Natural killer cell (primary cell): Measurements from ENCODE around the gene CABLES2. TPM values are rescaled to one million over a fixed set of nuclear protein-coding genes. Genes with fewer than 3 reads are reported as not detected.

Experiments
- ATAC-seq, 3 donors: fragments of 150-1000 bp in 2 of 3; fragments of 200-7000 bp in 1 of 3; cut with Tn5 transposase; 1 replicate in 1 of 3; 2 replicates in 2 of 3; pipeline ENCODE4 v1.10.0; 2021; ENCODE audit warnings: mild to moderate bottlenecking in 2 of 3, moderate library complexity in 2 of 3
- DNase-seq, 2 donors: peaks; one replicate each; pipeline versions ENCODE4 v3.0.0 to v3.0.0-alpha.2; 2013 to 2021; ENCODE audit warnings: mixed read lengths in 1 of 2
- H3K27ac ChIP-seq: one replicate; pipeline ENCODE4 v1.5.1; 2013; ENCODE audit warnings: mild to moderate bottlenecking, low read length
- H3K27me3 ChIP-seq: one replicate; pipeline ENCODE4 v1.6.1; 2013; ENCODE audit warnings: low read length; ENCODE audit not compliant: control insufficient read depth, insufficient read depth
- H3K36me3 ChIP-seq: one replicate; pipeline ENCODE4 v1.6.1; 2013; ENCODE audit warnings: low read length; ENCODE audit not compliant: control insufficient read depth, insufficient read depth
- H3K4me1 ChIP-seq: one replicate; pipeline ENCODE4 v1.6.1; 2013; ENCODE audit warnings: low read length; ENCODE audit not compliant: control insufficient read depth, insufficient read depth
- H3K4me3 ChIP-seq: one replicate; pipeline ENCODE4 v1.5.1; 2013; ENCODE audit warnings: low read length
- H3K9me3 ChIP-seq: one replicate; pipeline ENCODE4 v1.6.1; 2013; ENCODE audit warnings: low read length; ENCODE audit not compliant: control insufficient read depth, insufficient read depth
- H3K27ac Mint-ChIP-seq, 2 donors: one replicate each; pipeline ENCODE4 v1.8.0; 2022; ENCODE audit warnings: mild to moderate bottlenecking in 2 of 2, mixed read lengths in 2 of 2, moderate library complexity in 1 of 2
- H3K27me3 Mint-ChIP-seq, 2 donors: one replicate each; pipeline ENCODE4 v1.8.0; 2022; ENCODE audit warnings: low read depth in 2 of 2, mixed read lengths in 2 of 2
- H3K36me3 Mint-ChIP-seq: one replicate; pipeline ENCODE4 v1.8.0; 2022; ENCODE audit warnings: mixed read lengths
- H3K4me1 Mint-ChIP-seq, 2 donors: one replicate each; pipeline ENCODE4 v1.8.0; 2022; ENCODE audit warnings: mixed read lengths in 2 of 2
- H3K4me3 Mint-ChIP-seq: one replicate; pipeline ENCODE4 v1.8.0; 2022; ENCODE audit warnings: mild to moderate bottlenecking, moderate library complexity, mixed read lengths
- H3K9me3 Mint-ChIP-seq, 2 donors: one replicate each; pipeline ENCODE4 v1.8.0; 2022; ENCODE audit warnings: mixed read lengths in 2 of 2
- WGBS: methylation state at CpG from one replicate; pipeline ENCODE4 v1.1.7; 2013; ENCODE audit warnings: missing lambda C conversion rate; ENCODE audit not compliant: insufficient coverage; 5-methylcytosine and 5-hydroxymethylcytosine counted together
- intact Hi-C: fragments of 100-400 bp; cut with micrococcal nuclease; formaldehyde crosslinking; loops from one replicate; pipeline ENCODE4 v1.14.2; 2022
- total RNA-seq, 4 donors: library from RNA; stranded (reverse); fragments of 120-200 nt in 1 of 4; gene quantifications; one replicate each; pipeline versions ENCODE4 v1.2.3 to v1.2.4, GENCODE V29; 2013 to 2022
- TF ChIP-seq, protein P1 (sequence below): fragments of 200-600 bp; IDR thresholded peaks from one replicate; pipeline ENCODE4 v1.8.0; 2022; ENCODE audit warnings: antibody characterized with exemption

Gene CABLES2
- total RNA-seq, 3 donors from 2014 or later (not counting 1 experiment from before 2014, with no cell fraction given), result 8.0 to 9.3 (median 8.4) TPM

DNA sequence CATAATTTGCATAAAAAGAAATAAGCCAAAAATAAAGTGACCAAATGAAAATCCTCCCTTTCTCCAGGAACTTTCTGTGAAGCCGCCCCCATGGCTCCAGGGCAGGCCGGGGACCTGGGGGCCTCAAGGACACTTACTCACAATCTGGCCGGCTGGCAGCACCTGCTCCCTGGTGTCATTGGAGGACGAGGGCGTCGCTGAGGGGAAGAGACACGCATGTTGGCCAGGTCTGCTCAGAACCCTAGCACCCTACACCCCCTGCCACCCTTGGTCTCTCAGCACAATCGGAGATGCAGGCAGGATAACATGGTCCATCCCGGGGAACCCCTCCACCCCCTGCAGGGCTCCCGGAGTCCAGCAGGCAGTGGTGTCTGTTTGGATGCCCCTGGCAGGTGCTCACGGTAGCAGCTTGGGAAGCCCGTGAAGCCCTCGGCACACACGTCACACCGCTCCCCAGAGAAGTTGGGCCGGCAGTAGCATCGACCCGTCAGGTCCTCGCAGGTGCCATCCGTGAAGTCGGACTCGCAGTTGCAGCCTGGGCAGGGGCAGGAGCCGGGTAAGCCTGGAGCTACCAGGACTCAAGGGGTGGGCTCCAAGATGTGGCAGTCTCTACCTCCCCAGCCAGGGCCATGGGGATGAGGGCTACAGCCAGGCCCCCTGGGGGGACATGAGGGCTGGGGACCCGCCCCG lies 61.3 kb downstream of the CABLES2 start:
- no peak overlapping the region for H3K4me3 Mint-ChIP-seq
- no peaks in the 10 kb centered on the region for H3K4me1 Mint-ChIP-seq
- Histone ChIP-seq H3K4me3 (no peak overlapping the region), H3K9me3 (no peaks in the 10 kb centered on the region), H3K36me3 (no peaks in the 10 kb centered on the region), H3K27ac (no peak overlapping the region), H3K4me1 (no peaks in the 10 kb centered on the region), H3K27me3 (no peaks in the 10 kb centered on the region)
- H3K36me3 Mint-ChIP-seq, result no peaks in the 10 kb centered on the region
- DNase-seq, result no peak
- TF ChIP-seq, protein P1, sequence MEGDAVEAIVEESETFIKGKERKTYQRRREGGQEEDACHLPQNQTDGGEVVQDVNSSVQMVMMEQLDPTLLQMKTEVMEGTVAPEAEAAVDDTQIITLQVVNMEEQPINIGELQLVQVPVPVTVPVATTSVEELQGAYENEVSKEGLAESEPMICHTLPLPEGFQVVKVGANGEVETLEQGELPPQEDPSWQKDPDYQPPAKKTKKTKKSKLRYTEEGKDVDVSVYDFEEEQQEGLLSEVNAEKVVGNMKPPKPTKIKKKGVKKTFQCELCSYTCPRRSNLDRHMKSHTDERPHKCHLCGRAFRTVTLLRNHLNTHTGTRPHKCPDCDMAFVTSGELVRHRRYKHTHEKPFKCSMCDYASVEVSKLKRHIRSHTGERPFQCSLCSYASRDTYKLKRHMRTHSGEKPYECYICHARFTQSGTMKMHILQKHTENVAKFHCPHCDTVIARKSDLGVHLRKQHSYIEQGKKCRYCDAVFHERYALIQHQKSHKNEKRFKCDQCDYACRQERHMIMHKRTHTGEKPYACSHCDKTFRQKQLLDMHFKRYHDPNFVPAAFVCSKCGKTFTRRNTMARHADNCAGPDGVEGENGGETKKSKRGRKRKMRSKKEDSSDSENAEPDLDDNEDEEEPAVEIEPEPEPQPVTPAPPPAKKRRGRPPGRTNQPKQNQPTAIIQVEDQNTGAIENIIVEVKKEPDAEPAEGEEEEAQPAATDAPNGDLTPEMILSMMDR, result no peak
- intact Hi-C loops, result no loop called here
- H3K27ac Mint-ChIP-seq, result no peak overlapping the region
- peaks cover 3 to 4% of the 10 kb centered on the region in 2 donors for H3K9me3 Mint-ChIP-seq
- no peaks in the 10 kb centered on the region for H3K27me3 Mint-ChIP-seq
- WGBS, result 88% methylated on average over 25 of the region's 25 CpGs
- no peak for ATAC-seq

- no peak for DNase-seq
- 90% methylated on average over 10 of the region's 10 CpGs for WGBS
- Histone ChIP-seq H3K4me1 (no peaks in the 10 kb centered on the region), H3K27me3 (no peaks in the 10 kb centered on the region), H3K4me3 (no peak overlapping the region), H3K27ac (no peak overlapping the region), H3K9me3 (no peaks in the 10 kb centered on the region), H3K36me3 (no peaks in the 10 kb centered on the region)
- no peak for ATAC-seq
- Mint-ChIP-seq H3K4me1 (no peaks in the 10 kb centered on the region), H3K4me3 (no peak overlapping the region), H3K36me3 (no peaks in the 10 kb centered on the region), H3K27ac (no peak overlapping the region), H3K27me3 (peaks cover 3 to 4% of the 10 kb centered on the region in 2 donors), H3K9me3 (peaks cover 3 to 4% of the 10 kb centered on the region in 2 donors)
- TF ChIP-seq, protein P1, result no peak
- intact Hi-C loops, result no loop called here
Measured at GRCh38 chr20:62344782-62345181, 62.3 kb downstream of the CABLES2 start.

DNA sequence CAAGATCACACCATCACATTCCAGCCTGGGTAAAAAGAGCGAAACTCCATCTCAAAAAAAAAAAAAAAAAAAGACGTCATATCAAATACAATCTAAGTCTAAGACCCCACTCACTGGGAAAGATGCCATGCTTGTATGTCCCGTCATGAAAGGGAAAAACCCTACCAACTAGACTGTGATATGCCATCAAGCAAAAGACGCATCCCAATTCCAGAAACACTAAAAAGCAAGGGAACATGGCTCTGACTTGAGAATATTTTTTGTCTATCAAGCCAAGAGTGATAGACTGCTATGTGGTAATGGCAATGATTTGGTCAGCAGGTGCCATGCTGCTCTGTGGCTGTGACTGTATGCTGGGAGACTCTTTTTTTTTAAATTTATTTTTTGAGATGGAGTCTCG lies 63.0 kb downstream of the CABLES2 start:
- Mint-ChIP-seq H3K36me3 (no peaks in the 10 kb centered on the region), H3K27ac (no peak overlapping the region), H3K9me3 (peaks cover 3 to 4% of the 10 kb centered on the region in 2 donors), H3K4me1 (no peaks in the 10 kb centered on the region), H3K4me3 (no peak overlapping the region), H3K27me3 (peaks cover 8 to 10% of the 10 kb centered on the region in 2 donors)
- 96% methylated on average over 5 of the region's 5 CpGs for WGBS
- Histone ChIP-seq H3K9me3 (no peaks in the 10 kb centered on the region), H3K27ac (no peak overlapping the region), H3K27me3 (no peaks in the 10 kb centered on the region), H3K4me1 (no peaks in the 10 kb centered on the region), H3K4me3 (no peak overlapping the region), H3K36me3 (no peaks in the 10 kb centered on the region)
- intact Hi-C loops, result no loop called here
- DNase-seq (no peak), ATAC-seq (no peak)
- TF ChIP-seq, protein P1, result no peak

DNA sequence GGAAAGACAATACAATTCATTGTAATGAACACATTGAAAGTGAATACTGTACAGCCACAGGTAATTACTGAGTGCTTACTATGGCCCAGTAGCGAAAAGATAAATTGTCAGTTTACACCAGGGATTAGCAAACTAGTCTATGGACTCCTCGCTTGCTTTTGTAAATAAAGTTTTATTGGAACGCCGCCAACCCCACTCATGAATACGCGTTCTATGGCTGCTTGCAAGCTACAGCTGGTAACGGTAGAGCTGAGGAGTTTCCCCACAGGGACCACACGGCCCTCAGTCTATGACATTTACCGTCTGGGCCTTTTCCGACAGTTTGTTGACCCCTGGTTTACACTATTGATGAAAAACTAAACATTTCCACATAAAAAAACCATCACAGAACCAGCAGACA lies 64.2 kb downstream of the CABLES2 start:
- H3K4me3 Mint-ChIP-seq, result no peak overlapping the region
- DNase-seq (no peak), ATAC-seq (no peak)
- 93% methylated on average over 10 of the region's 10 CpGs for WGBS
- peaks cover 8 to 10% of the 10 kb centered on the region in 2 donors for H3K27me3 Mint-ChIP-seq
- H3K27ac Mint-ChIP-seq, result no peak overlapping the region
- no peaks in the 10 kb centered on the region for H3K9me3 Mint-ChIP-seq
- H3K36me3 ChIP-seq, result no peaks in the 10 kb centered on the region
- no peaks in the 10 kb centered on the region for H3K9me3 ChIP-seq
- peaks cover 4% of the 10 kb centered on the region for H3K4me1 ChIP-seq
- intact Hi-C loops, result no loop called here
- no peaks in the 10 kb centered on the region for H3K27me3 ChIP-seq
- H3K27ac ChIP-seq, result no peak overlapping the region
- H3K4me1 Mint-ChIP-seq, result no peaks in the 10 kb centered on the region
- TF ChIP-seq, protein P1, result no peak
- no peaks in the 10 kb centered on the region for H3K36me3 Mint-ChIP-seq
- no peak overlapping the region for H3K4me3 ChIP-seq
